HG02852 (cell line): ENCODE data around the gene YIPF7.

Experiments
- ATAC-seq: cut with Tn5 transposase; IDR thresholded peaks from one replicate; pipeline ENCODE4 v1.9.1; 2021; ENCODE audit warnings: mild to moderate bottlenecking, moderate library complexity; ENCODE audit not compliant: unreplicated experiment

YIPF7 gene

DNA sequence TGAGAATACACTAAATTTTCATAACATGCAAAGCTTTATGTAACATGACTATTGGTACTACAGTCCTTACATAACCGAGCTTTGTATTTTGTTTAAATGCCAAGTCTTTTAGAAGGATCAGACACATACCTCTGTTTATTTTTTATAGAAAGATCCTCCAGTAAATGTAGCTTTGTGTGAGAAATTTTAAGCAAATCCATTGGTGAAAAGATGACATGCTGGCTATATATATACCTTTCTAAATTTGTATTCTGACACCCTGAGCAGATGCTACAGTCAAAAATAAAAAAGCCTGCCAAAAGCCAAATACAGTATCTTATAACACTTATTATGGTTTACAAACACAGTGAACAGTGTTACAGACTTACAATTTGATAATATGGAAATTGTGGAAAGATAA lies at the start of gene YIPF7:
YIPF7 (minus strand) TSS at position 201 of the 400 bp plus-strand sequence. CDS start 1,525 bp downstream, outside the sequence.
- ATAC-seq = no peak

DNA sequence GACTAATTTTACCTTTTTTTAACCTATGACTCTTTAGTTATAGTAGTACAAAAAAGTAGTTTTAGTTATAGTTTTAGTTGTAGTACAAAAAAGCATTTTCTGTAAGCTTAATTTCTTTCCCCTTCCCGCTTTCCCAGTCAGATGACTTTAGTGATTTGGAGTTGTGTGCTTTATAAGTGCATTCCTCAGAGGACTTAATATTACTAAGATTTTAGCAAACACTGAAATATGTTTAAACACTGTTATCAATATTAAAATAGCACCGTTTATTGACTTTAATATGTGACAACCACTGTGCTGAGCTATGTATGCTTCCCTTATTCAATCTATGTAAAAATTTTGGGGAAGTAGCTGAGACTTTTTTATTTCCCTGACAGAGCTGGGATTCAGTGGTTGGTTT lies 49.6 kb upstream of the YIPF7 start:
- ATAC-seq = no peak

DNA sequence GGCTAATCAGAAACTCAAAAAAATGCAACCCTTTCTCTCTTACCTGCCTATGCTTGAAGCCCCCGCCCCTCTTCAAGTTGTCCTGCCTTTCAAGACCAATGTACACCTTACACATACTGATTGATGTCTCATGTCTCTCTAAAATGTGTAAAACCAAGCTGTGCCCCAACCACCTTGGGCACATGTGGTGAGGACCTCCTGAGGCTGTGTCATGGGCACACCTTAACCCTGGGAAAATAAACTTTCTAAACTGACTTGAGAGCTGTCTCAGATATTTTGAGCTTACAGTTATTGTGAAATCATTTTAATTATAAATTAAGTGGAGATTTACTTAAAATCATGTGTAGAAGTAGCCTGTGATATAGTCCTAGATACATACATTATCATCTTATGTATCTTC lies 49.0 kb upstream of the YIPF7 start:
- ATAC-seq = no peak

DNA sequence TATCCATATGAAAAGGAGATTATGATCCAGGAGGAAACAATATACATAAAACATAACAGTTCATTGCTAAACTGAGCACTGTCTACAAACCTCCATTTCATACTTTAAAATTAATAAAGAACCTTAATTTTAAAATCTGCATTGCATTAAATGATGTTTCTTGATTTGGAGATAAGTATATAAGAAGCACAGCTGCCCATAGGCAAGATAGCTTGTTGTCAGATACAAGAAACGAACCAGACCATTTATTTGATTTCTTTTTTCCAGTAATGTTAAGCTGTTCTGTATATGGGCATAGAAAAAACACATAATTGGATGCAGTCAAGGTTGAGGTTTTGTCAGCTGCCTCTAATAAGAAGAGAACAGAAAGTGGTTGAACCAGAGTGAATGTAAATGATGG lies 33.2 kb upstream of the YIPF7 start:
- no peak for ATAC-seq

DNA sequence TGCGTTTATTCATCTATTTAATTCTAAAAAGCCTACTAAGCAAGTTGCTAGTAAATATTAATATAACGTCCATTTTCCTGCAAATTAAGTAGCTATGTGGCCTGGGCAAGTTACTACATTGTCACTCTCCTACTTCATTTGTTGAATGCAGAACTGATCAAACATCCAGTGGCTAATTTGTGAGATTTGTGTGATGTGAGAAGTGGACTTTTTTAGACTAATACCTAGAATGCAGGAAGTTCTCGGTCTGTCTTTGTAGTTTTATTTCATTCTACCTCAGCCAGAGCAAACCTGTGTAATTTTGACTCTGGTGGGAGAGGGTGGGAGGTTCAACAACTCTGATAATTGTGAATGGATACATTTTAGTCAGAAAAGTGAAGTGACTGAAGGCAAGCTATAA lies 27.6 kb upstream of the YIPF7 start:
- peak; percentile 6 for ATAC-seq

DNA sequence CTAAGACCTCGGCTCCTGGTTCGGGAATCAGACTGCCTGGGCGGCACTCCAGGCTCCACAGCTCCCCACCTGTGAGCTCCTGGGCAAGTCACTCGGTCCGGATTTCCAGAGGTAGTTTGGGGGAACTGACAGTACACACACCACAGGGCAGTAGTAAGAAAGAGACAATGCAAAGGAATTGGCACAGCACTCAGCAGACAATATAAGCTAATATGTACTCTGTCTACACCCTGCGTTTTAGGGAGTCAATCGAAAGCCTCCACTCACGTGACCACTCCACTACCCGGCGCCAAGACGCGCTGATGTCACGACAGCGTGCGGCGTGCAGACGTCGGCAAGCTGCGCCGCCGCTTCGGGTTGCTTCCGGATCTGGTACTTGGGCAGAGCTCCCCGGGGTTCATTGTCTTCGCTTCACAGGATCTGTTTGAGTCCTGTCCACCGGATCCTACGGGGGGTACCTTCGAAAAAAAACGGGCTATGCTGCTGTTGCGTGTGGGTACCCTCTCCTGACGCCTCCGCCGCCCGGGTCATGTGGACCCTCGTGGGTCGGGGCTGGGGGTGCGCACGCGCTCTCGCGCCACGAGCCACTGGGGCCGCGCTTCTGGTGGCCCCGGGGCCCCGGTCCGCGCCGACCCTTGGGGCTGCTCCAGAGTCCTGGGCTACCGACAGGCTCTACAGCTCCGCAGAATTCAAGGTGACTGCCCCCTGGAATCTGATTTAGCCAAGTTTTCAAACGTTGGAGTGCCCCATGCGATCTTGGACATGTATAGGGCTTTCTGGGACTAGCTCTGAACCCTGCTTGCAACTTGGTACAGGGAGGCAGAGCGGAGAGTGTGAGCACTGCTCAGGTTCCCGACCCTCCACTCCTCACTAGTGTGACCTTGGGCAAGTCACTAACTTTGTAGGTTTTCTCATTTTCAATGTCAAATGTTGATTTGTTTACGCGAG lies 26.9 kb upstream of the YIPF7 start, which contains the start of gene GUF1:
GUF1 (plus strand) TSS at position 327 of the 948 bp plus-strand sequence; CDS start at position 530, 203 bp downstream.
- ATAC-seq = peak; percentile 95

DNA sequence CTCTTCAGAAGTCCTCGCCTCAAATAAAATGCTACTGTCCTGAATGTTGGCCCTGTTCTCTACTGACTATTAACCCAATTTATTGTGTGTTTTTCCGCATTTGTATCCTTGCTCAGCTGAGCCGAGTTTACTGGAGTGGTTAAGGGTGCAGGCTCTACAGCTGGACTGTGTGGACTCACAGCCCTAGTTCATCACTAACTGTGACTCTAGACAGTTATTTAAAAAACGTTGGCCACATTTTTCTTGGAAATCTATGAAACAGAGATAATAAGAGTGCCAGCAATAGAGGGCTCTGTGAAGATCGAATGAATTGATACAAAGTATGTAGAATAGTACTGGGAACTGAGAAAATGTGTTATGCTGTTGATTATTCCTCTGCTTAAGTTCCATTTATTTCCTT lies 23.9 kb upstream of the YIPF7 start:
- no peak for ATAC-seq

DNA sequence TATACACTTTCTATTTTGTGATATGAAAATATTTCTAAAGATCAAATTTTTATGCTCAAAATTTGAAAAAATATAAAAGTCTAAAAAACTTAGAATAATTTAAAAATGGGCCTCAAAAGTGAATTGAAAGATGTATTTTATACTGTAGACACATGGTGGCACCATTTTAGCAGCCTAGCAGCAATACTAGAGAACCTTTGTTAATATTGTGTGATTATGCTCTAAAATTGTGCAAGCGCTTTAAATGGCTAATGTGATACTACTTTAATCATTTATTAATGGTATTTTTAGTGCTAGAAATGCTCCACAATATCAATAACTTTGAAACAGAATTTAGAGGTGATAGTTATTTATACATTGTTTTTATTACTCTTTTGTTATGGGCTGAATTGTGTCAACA lies 23.0 kb upstream of the YIPF7 start:
- no peak for ATAC-seq

DNA sequence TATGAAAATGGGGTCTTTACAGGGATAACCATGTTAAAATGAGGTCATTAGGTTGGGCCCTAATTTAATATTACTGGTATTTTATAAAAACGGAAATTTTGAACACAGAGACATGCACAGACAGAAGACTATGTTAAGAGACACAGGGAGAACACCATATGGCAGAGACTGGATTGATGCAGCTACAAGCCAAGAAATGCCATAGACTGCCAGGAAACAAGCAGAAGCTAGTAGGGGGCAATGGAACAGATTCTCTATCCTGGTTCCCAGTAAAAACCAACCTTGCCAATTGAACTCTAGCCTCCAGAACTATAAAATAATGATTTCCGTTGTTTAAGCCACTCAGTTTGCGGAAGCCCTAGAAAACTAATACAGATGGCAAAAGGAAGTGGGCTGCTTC lies 20.2 kb upstream of the YIPF7 start:
- no peak for ATAC-seq

DNA sequence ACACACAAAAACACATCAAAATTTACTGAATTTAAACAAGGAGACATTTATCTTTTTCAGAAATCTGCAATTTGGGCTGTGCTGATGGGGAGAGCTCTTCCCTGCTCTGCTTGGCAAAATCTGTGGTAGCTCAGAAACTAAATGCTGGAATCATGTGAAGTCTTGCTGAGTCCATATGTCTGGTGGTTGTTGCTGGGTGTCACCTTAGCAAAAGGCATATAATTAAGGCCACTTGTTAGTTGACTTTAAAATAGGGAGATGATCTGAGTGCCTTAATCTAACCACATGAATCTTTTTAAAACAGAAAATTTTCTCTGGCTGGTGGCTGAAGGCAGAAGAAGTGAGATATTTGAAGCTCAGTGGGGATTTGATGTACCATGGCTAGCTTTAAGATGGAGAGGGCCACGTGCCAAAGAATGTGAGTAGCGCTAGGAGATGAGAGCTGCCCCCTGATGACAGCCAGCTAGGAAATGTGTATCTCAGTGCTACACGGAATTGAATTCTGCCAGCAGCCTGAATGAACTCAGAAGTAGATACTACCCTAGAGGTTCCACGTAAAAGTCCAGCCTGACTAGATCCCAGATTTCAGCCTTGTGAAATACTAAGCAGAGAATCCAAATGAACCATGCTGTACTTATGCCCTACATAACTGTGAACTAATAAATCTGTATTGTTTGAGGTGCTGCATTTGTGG lies 19.2 kb upstream of the YIPF7 start:
- ATAC-seq = no peak

DNA sequence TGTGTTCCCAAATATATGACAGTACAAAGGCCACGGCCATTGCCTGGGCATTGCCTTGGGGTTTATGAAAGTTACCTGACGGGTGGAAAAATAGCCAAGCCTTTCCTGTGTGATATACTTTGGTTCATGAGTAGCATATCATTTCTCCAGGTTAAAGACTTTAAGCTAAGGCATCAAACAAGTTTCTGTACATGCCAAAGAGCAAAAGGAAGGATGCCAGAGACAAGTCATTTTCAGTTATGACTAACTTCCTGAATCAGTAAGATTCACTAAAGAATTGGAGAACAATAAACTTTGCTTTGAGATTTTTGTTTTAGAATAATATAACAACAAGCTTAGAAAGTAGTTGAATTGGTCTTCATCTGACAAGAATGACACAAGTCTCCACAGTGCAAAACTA lies 17.1 kb upstream of the YIPF7 start:
- ATAC-seq = no peak

DNA sequence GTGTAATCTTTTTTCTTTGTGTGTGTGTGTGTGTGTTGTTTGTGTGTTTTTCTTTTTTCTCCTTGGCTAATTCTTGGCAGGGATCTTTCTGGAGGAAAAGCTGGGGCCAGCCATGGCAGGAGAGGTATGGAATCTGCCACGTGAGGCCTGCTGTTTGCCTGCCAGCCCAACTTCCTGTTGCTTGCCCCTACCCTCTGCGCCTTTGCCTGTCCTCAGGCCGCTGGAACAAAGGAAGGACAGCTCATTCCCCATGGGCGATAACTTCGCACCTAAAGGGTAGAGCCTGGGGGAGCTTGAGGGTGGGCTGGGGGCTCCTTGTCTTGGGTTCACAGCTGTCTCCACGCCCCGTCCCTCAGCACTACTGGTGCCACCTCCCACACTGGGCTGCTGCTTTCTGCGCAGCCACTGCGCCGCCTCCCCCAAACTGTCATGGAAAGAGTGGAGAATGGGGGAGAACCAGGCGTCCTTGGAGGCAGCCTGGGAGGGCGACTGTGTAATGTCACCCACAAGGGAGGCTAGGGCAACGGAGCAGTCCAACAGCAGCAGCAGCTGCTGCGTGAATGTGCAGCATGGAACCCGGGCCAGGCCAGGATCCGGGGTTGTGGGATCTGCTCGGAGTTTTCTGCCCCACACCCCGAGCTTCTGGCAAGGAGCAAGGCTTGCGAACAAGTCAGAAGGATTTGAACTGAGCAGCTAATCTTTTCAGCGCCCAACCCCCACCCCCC lies 12.3 kb upstream of the YIPF7 start:
- no peak for ATAC-seq

DNA sequence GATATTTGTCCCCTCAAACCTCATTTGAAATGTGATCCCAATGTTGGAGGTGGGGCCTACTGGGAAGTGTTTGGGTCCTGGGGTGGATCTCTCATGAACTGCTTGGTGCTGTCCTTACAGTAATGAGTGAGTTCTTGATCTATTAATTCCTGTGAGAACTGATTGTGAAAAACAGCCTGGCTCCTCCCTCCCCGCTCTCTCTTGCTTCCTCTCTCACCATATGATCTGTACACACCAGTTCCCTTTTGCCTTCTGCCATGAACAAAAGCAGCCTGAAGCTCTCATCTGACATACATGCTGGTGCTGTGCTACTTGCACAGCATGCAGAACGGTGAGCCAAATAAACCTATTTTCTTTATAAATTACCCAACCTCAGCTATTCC lies 11.2 kb upstream of the YIPF7 start:
- ATAC-seq = no peak

DNA sequence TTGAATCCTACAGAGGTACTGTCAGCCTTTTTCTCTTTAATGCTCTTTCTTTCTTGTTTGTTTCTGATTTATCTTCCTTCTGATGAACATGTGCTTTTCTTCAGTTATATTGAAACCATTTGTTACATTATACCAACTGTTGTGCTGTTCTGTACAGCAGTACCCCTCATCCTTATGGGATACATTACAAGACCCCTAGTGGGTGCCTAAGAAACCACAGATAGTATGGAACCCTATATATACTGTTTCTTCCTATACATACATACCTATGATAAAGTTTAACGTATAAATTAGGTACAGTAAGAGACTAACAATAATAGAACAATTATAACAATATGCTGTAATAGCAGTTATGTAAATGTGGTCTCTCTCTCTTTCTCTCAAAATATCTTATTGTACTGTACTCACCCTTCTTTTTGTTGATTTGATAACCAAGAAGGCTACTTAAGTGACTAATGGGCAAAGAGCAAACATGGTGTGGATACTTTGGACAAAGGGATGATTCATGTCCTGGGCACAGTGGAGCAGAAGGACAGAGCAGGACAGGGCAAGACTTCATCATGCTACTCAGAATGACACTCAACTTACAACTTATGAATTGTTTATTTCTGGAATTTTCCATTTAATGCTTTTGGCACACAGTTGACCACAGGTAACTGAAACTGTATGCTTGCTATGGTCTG lies 10.7 kb upstream of the YIPF7 start:
- no peak for ATAC-seq

DNA sequence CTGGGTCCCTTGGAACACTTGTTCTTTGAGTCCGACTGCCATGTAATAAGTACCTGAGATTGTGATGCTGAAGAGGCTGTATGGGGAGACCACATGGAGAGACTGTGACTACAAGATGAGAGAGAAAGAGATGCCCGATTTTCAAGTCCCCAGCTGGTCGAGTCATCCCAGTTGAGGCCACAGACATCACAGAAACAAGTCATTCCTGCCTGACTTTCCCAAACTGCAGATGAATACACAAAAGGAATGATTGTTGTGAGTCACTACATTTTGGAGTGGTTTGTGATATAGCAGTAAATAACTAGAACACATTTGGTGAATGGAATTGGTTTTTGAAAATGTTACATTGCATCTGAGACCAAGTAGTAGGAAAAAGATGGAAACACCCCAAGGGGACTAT lies 9.0 kb upstream of the YIPF7 start:
- ATAC-seq = no peak

DNA sequence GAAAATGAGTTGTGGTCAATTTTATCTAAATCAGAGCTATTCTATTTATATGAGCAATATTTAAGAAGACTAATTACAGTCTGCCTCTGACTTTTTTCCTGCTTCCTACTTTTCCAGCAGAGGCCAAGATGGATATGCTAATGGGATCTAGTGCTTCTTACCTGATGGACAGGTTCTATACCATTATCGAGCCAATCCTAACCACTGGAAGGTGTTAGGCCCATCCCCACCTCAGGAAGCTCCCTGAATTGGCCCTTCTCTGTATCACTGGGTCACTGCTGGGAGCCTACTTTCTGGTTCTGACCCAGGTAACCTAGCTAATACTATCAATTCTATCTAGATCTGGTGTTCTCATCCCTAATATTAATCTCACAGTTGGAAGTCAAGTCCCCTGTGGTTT lies 577 bp upstream of the YIPF7 start:
- ATAC-seq = no peak

DNA sequence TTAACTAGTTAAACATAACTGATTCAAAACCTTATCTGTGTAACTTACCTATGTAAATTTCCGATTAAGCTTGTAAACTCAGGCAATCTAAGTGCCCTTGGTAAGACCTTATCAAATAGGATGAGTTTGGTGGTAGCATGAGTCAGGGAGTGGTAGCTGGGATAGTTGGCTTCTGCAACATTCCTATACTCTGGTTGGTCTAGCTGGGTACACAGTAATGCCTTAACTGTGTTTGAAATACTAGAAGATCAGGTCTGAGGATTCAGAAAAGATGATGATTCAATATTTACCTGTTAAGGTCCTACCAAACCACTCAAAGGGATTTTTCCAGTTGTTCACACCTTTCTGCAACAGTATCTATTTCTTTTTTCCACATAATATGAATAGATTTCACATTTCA lies 5.3 kb downstream of the YIPF7 start:
- ATAC-seq = no peak

DNA sequence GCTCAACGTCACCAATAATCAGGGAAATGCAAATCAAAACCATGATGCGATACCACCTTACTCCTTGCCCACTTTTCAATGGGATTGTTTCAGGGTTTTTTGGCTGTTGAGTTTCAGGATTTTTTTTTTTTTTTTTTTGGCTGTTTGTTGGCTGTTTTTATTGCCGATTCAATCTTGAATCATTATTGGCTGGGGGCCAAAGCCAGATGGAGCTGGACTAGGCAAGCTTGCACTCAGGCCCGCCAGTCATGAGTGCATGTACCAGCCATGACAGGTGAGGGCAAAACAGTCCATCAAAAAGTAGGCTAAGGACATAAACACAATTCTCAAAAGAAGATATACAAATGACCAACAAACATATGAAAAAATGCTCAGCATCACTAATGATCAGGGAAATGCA lies 13.3 kb downstream of the YIPF7 start:
- no peak for ATAC-seq

DNA sequence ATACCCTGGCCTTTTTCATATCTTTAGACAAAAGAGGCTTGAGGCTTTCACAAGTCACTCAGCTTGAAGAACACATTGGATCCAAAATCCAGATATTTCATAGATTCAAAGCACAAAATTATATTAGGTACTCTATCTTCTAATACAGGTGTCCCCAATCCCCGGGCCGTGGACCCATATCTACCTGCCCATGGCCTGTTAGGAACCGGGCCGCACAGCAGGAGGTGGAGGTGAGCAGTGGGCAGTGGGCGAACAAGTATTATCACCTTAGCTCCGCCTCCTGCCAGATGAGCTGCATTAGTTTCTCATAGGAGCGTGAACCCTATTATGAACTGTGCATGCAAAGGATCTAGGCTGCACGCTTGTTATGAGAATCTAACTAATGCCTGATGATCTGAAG lies 18.7 kb downstream of the YIPF7 start:
- ATAC-seq = no peak

DNA sequence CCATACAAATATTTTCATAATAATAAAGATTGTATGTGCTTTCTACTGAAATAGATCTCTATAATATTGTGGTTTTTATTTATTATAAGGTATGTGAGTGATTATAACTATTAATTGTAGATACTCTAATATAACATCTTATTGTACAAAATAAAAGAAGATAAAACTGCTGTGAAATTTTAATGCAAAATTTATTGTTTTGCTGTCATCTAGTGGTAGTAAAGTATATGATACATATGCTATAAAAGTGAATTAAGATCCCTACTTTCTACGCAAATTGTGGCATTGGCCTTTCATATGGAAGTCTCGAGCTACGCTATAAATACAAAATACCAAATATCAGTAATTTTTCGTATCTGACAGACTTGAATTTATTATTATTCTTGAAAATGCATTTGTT lies 19.3 kb downstream of the YIPF7 start:
- ATAC-seq = no peak

DNA sequence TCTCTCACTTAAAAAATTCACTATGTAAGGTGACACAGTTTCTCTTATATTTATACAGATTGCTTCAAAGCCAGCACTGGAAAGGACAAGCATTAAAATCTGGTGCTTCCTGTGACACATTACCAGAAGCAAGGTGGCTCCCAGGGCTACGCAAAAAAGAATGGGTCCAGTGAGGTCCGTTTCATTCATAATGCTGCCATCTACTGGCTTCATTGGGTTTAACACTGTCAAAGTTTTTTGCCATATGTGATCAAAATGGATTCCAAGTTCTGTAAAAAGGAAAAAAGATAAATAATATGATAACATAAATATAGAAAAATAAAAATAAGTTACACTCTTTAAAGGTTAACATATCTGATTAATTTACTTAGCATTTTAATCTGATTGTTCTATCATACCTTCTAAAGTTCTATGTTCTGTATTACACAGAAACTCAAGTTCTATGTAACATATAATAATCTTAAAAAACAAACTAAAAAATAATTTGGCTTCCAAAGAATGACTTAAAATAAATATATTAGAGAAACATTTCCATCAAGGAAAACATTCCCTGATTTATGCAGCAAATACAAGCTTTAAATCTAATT lies 22.1 kb downstream of the YIPF7 start:
- ATAC-seq = peak; percentile 97
